GM23338 (cell line): ENCODE data around the gene PAM16. TPM values are rescaled to one million over a fixed set of nuclear protein-coding genes. Genes with fewer than 3 reads are reported as not detected.

Experiments used
- ATAC-seq: fragments of 200-7000 bp; cut with Tn5 transposase; 3 replicates; pipeline ENCODE4 v1.9.1; 2020
- DNase-seq: peaks from one replicate; pipeline ENCODE4 v3.0.0-alpha.2; 2015; ENCODE audit warnings: low spot score
- H2AFZ ChIP-seq: fragments of 200-600 bp; sonication (generic); 2 replicates; pipeline ENCODE4 v1.8.0; 2016; ENCODE audit warnings: antibody characterized with exemption, mild to moderate bottlenecking, moderate library complexity
- H3F3A ChIP-seq: fragments of 200-600 bp; sonication (generic); replicated peaks from 2 replicates; pipeline ENCODE4 v1.8.0; 2017; ENCODE audit warnings: antibody characterized with exemption, mixed run types, low read depth
- H3K27ac ChIP-seq: fragments of 200-600 bp; sonication (generic); 2 replicates; pipeline ENCODE4 v1.6.1; 2016; ENCODE audit warnings: low read depth
- H3K27me3 ChIP-seq: fragments of 200-600 bp; sonication (generic); 2 replicates; pipeline ENCODE4 v1.8.0; 2016; ENCODE audit warnings: mild to moderate bottlenecking, mixed run types, moderate library complexity; ENCODE audit not compliant: insufficient read depth
- H3K36me3 ChIP-seq: fragments of 200-600 bp; sonication (generic); 2 replicates; pipeline ENCODE4 v1.8.0; 2016; ENCODE audit warnings: mild to moderate bottlenecking; ENCODE audit not compliant: insufficient read depth
- H3K4me1 ChIP-seq: fragments of 200-600 bp; sonication (generic); 2 replicates; pipeline ENCODE4 v1.8.0; 2016; ENCODE audit warnings: mild to moderate bottlenecking, moderate library complexity; ENCODE audit not compliant: insufficient read depth
- H3K4me2 ChIP-seq: fragments of 200-600 bp; sonication (generic); 2 replicates; pipeline ENCODE4 v1.7.1; 2017; ENCODE audit warnings: mixed run types
- H3K4me3 ChIP-seq: fragments of 200-600 bp; sonication (generic); 2 replicates; pipeline ENCODE4 v1.6.1; 2016; ENCODE audit warnings: mixed run types
- H3K79me2 ChIP-seq: fragments of 200-600 bp; sonication (generic); replicated peaks from 2 replicates; pipeline ENCODE4 v1.8.0; 2017; ENCODE audit warnings: mild to moderate bottlenecking; ENCODE audit not compliant: insufficient read depth
- H3K9me2 ChIP-seq: fragments of 200-600 bp; sonication (generic); 2 replicates; pipeline ENCODE4 v1.8.0; 2017; ENCODE audit not compliant: insufficient read depth
- H4K20me1 ChIP-seq: fragments of 200-600 bp; sonication (generic); replicated peaks from 2 replicates; pipeline ENCODE4 v1.8.0; 2017; ENCODE audit warnings: mild to moderate bottlenecking; ENCODE audit not compliant: insufficient read depth
- H3K27ac Mint-ChIP-seq: 2 replicates; pipeline ENCODE4 v1.8.0; 2020; ENCODE audit warnings: inconsistent platforms, mild to moderate bottlenecking, moderate library complexity, mixed read lengths
- H3K27me3 Mint-ChIP-seq: 3 replicates; pipeline ENCODE4 v1.8.0; 2022; ENCODE audit warnings: low read depth, mild to moderate bottlenecking, moderate library complexity, mixed read lengths, inconsistent platforms; ENCODE audit not compliant: insufficient read depth, poor library complexity
- H3K36me3 Mint-ChIP-seq: 3 replicates; pipeline ENCODE4 v1.8.0; 2021; ENCODE audit warnings: low read depth, mild to moderate bottlenecking, inconsistent platforms, moderate library complexity, mixed read lengths
- H3K4me1 Mint-ChIP-seq: 3 replicates; pipeline ENCODE4 v1.8.0; 2020; ENCODE audit warnings: mild to moderate bottlenecking, inconsistent platforms, mixed read lengths
- H3K4me3 Mint-ChIP-seq: 3 replicates; pipeline ENCODE4 v1.8.0; 2021; ENCODE audit warnings: moderate library complexity, mild to moderate bottlenecking, inconsistent platforms, mixed read lengths
- H3K9me3 Mint-ChIP-seq: 3 replicates; pipeline ENCODE4 v1.8.0; 2020; ENCODE audit warnings: moderate library complexity, mild to moderate bottlenecking, inconsistent platforms, mixed read lengths
- CREB1 ChIP-seq: fragments of 250-450 bp; sonication (Bioruptor Pico); IDR thresholded peaks from 2 replicates; pipeline ENCODE4 v1.5.0; 2020; ENCODE audit warnings: low read depth, mild to moderate bottlenecking, moderate library complexity
- EZH2 ChIP-seq: fragments of 200-600 bp; sonication (generic); IDR thresholded peaks from one replicate; pipeline ENCODE4 v1.8.0; 2017; ENCODE audit warnings: antibody characterized with exemption, mild to moderate bottlenecking, low read depth; ENCODE audit not compliant: unreplicated experiment
- JUNB ChIP-seq: IDR thresholded peaks from one replicate; pipeline ENCODE4 v1.6.1; 2016; ENCODE audit warnings: antibody characterized with exemption; ENCODE audit not compliant: unreplicated experiment
- NANOG ChIP-seq: IDR thresholded peaks from 2 replicates; pipeline ENCODE4 v1.6.1; 2016; ENCODE audit warnings: antibody characterized with exemption, borderline replicate concordance
- POLR2AphosphoS5 ChIP-seq: IDR thresholded peaks from 2 replicates; pipeline ENCODE4 v1.6.1; 2016; ENCODE audit warnings: antibody characterized with exemption, low read depth
- ZNF114 ChIP-seq: fragments of 250-450 bp; sonication (Bioruptor Pico); IDR thresholded peaks from 2 replicates; pipeline ENCODE4 v1.5.0; 2020; ENCODE audit warnings: mild to moderate bottlenecking, moderate library complexity
- ZNF331 ChIP-seq: fragments of 250-450 bp; sonication (Bioruptor Pico); IDR thresholded peaks from 2 replicates; pipeline ENCODE4 v1.5.0; 2020; ENCODE audit warnings: low read depth, mild to moderate bottlenecking, moderate library complexity
- polyA plus RNA-seq: library from polyadenylated mRNA; unstranded; fragments of >200 nt; fragmentation: Nextera tagmentation; extraction: Ambion mirVana; gene quantifications from 2 replicates; pipeline ENCODE4 v1.2.1, GENCODE V29; 2016
- total RNA-seq: library from RNA; depleted of rRNA; stranded (reverse); fragments of >200 nt; shearing (Covaris generic); gene quantifications from 2 replicates; pipeline ENCODE4 v1.2.3, GENCODE V29; 2014
- TF ChIP-seq, protein P1 (sequence below): IDR thresholded peaks from 2 replicates; pipeline ENCODE4 v1.6.1; 2016; ENCODE audit warnings: antibody characterized with exemption
- TF ChIP-seq, protein P2 (sequence below), 2 experiments: fragments of 200-600 bp in 1 of 2; sonication (generic) in 1 of 2; conservative IDR thresholded peaks; 2 replicates each; pipeline versions ENCODE4 v1.5.1 to v1.6.1; 2016 to 2017; ENCODE audit warnings: antibody characterized with exemption in 2 of 2, low read depth in 2 of 2, mild to moderate bottlenecking in 2 of 2, moderate library complexity in 1 of 2

Gene PAM16
- total and polyA plus RNA-seq, 2 experiments from 2014 or later, result 84.1 to 283 TPM

DNA sequence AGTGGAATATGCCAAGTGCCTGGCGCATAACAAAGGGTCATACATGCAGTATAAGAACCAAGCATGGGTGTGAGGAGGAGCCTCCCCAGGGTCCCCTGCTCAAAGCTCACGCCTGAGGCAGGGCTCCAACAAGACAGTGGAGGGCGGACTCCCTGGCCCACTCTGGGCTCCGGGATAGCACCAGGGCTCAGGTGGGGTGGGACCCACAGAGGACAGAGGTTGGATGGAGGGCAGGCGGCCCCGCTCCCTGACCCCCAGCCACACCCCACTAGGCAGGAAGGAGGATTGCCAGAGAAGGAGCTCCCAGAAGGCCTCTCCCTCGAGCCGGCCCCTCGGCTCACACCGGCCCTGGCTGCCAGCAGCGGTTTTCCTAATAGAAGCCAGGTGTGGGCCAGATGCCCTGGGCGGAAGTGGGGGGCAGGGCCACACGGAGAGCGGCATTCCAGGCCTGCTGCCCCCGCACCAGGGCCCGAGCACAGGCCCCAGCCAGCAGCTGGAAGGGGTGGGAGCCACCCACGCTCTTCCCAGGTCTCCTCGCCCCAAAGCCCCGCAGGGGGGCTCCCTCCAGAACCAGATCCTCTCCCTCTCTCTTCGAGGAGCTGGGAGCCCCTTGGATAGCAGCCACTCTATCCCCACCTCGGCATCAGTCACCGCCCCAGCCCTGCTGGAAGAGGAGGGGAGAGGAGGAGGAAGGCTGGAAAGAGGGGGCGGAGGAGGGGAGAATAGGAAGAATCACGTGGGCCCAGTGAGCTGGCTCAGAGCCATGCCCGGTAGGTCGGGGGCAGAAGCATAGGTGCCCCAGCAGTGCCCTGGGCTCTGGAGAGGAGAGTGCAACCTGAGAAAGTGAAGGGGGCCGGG, 41.5 kb upstream of the PAM16 start (continued):
- TF ChIP-seq, protein P1, sequence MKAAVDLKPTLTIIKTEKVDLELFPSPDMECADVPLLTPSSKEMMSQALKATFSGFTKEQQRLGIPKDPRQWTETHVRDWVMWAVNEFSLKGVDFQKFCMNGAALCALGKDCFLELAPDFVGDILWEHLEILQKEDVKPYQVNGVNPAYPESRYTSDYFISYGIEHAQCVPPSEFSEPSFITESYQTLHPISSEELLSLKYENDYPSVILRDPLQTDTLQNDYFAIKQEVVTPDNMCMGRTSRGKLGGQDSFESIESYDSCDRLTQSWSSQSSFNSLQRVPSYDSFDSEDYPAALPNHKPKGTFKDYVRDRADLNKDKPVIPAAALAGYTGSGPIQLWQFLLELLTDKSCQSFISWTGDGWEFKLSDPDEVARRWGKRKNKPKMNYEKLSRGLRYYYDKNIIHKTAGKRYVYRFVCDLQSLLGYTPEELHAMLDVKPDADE, result peak; percentile 82

DNA sequence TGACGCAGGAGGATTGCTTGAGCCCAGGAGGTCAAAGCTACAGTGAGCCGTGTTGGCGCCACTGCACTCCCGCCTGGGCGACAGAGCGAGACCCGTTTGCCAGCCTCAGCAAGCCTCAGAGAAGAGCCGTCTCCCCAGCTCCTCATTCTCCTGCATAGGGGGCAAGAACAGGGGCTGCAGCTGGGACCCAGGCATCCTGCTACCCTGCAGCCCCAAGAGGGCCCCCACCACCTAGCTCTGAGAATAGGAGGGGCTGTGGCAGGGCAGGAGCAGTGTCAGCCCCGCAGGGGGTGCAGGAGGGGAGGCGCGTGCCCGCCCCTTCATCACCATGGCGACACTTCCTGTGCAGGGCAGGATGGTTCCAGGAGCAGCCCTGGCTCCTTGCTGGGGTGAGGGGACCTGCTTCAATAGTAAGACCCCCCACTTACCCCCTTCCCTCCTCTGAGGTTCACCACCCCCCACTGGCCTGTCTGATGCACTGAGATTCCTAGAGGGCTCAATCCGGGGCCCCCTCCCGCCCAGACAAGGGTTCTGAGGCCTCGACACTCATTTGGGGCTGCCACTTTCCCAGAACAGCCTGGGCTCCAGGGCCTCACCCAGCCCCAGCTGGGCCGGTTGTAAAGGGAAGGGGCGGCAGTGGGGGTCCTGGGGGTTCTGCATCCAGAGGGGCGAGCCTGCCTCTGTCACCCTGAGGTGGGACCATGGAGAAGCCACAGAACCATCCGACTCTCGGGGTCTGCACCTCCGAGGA, 40.7 kb upstream of the PAM16 start:
- peak; percentile 82 for DNase-seq
- no peaks in the 10 kb centered on the region for H3K79me2 ChIP-seq
- H3K27ac ChIP-seq, result peak overlapping the region; percentile 100
- H4K20me1 ChIP-seq, result no peaks in the 10 kb centered on the region
- no peaks in the 10 kb centered on the region; the same call in 2 of the 3 replicates for H3K36me3 Mint-ChIP-seq
- H3K4me3 Mint-ChIP-seq, result peak overlapping the region; percentile 49; the same call in 2 of the 3 replicates
- H3K27ac Mint-ChIP-seq, result peak overlapping the region; percentile 96
- H3K4me3 ChIP-seq, result peak overlapping the region; percentile 45
- no peaks in the 10 kb centered on the region for H3K27me3 ChIP-seq
- H3K36me3 ChIP-seq, result no peaks in the 10 kb centered on the region
- H3K27me3 Mint-ChIP-seq, result peaks cover 21% of the 10 kb centered on the region
- ATAC-seq, result peak; percentile 48
- TF ChIP-seq NANOG (no peak), ZNF114 (CRISPR knock-in tag) (no peak), POLR2AphosphoS5 (no peak)
- TF ChIP-seq, protein P1, result peak; percentile 28; the same call in 1 of the 2 replicates
- no peaks in the 10 kb centered on the region for H3K9me2 ChIP-seq
- H3K4me1 ChIP-seq, result peaks cover 43% of the 10 kb centered on the region
- no peaks in the 10 kb centered on the region for H3K9me3 Mint-ChIP-seq
- peaks cover 45% of the 10 kb centered on the region for H3K4me1 Mint-ChIP-seq
- H2AFZ ChIP-seq, result no peak overlapping the region
- H3F3A ChIP-seq, result peaks cover 34% of the 10 kb centered on the region
- peak overlapping the region; percentile 78 for H3K4me2 ChIP-seq

DNA sequence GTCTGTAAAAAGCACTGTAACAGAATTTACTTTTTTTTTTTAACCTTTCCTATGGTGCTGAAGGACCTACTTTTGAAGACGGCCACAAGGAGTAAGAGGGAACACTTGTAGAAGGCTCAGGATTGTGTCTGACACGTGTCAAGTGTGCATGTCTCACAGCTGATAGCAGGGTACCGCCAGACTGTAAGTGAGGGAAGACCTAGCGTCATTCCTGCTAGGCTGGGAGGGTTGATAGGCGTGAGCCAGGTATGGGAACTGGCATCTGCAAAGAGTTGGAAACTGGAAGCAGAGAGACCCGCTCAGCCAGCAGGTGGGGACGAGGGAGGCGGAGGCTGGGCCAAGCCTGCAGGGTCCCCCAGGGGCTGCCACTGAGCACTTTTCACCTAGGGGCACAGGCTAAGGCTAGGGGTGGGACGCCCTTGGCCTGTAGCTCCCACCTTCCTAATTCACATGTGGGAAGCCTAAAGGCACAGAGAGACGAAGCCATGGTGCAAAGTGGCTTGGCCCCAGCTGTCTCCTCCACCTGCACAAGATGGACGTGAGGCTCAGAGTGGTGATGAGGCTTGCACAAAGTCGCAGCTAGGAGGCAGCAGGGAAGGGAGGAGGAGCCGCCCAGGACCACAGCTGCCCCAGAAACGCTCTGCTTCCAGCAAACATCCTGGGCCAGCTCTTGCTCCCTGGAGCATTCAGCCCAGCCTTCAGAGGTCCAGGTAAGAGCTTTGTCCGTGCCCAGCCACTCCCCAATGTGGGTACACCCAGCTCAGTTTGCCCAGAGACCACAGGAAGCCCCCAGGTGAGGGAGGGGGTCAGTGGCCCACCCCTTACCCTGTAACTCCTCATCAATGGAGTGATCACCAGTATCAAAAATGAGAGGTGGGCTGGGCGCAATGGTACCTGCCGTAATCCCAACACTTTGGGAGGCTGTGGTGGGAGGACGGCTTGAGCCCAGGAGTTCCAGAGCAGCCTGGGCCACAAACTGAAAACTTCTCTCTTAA, 39.4 kb upstream of the PAM16 start:
- H3K9me3 Mint-ChIP-seq, result no peaks in the 10 kb centered on the region
- peaks cover 45% of the 10 kb centered on the region for H3K4me1 Mint-ChIP-seq
- peaks cover 34% of the 10 kb centered on the region for H3F3A ChIP-seq
- H3K79me2 ChIP-seq, result no peaks in the 10 kb centered on the region
- DNase-seq (peak; percentile 74), ATAC-seq (peak; percentile 10)
- peak overlapping the region; percentile 83 for H3K27ac Mint-ChIP-seq
- H2AFZ ChIP-seq, result no peak overlapping the region
- no peaks in the 10 kb centered on the region; the same call in 2 of the 3 replicates for H3K36me3 Mint-ChIP-seq
- peaks cover 43% of the 10 kb centered on the region for H3K4me1 ChIP-seq
- no peaks in the 10 kb centered on the region for H4K20me1 ChIP-seq
- no peaks in the 10 kb centered on the region for H3K9me2 ChIP-seq
- peaks cover 21% of the 10 kb centered on the region for H3K27me3 Mint-ChIP-seq
- no peak overlapping the region for H3K4me2 ChIP-seq
- no peak overlapping the region for H3K4me3 ChIP-seq
- no peaks in the 10 kb centered on the region for H3K36me3 ChIP-seq
- H3K27me3 ChIP-seq, result no peaks in the 10 kb centered on the region
- peak overlapping the region; percentile 6; the same call in 1 of the 3 replicates for H3K4me3 Mint-ChIP-seq
- TF ChIP-seq NANOG, result 0 out of 2 replicates have a peak, but pooled peaks have one; percentile 22
- TF ChIP-seq ZNF331 (CRISPR knock-in tag), result no peak
- TF ChIP-seq EZH2, result no peak
- no peak for TF ChIP-seq CREB1 (CRISPR knock-in tag)
- TF ChIP-seq, protein P2, sequence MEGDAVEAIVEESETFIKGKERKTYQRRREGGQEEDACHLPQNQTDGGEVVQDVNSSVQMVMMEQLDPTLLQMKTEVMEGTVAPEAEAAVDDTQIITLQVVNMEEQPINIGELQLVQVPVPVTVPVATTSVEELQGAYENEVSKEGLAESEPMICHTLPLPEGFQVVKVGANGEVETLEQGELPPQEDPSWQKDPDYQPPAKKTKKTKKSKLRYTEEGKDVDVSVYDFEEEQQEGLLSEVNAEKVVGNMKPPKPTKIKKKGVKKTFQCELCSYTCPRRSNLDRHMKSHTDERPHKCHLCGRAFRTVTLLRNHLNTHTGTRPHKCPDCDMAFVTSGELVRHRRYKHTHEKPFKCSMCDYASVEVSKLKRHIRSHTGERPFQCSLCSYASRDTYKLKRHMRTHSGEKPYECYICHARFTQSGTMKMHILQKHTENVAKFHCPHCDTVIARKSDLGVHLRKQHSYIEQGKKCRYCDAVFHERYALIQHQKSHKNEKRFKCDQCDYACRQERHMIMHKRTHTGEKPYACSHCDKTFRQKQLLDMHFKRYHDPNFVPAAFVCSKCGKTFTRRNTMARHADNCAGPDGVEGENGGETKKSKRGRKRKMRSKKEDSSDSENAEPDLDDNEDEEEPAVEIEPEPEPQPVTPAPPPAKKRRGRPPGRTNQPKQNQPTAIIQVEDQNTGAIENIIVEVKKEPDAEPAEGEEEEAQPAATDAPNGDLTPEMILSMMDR (conservative IDR thresholded peaks at IDR 0.05; ENCODE audit: low read depth in 2 of 2), result peak; percentile 34 to 67; a peak in 3 of 4 replicates
- no peak for TF ChIP-seq JUNB
- no peak for TF ChIP-seq ZNF114 (CRISPR knock-in tag)
- peak overlapping the region; percentile 100; the same call in 1 of the 2 replicates for H3K27ac ChIP-seq
